Astrocyte of the cerebellum (primary cell): Measurements from ENCODE around the gene SPARCL1.
"Not testable (repeated sequence)": the region's sequence is repeated elsewhere in the genome, so short reads cannot be mapped to it uniquely, and the experiment has no call there.

ENCODE experiments used
- DNase-seq: peaks from one replicate; pipeline ENCODE4 v3.0.0-alpha.2; 2011; ENCODE audit warnings: low read depth
- H3K4me3 ChIP-seq: 2 replicates; pipeline ENCODE4 v1.5.1; 2011; ENCODE audit warnings: mild to moderate bottlenecking, low read depth, low read length, moderate library complexity
- CTCF ChIP-seq: IDR thresholded peaks from 2 replicates; pipeline ENCODE4 v1.5.1; 2012; ENCODE audit warnings: low read length, low read depth, moderate library complexity, mild to moderate bottlenecking; ENCODE audit errors: missing control alignments
- in situ Hi-C: cut with HindIII; loops from 2 replicates; pipeline ENCODE4 v1.10.0; 2017; ENCODE audit warnings: low sequenced_read_pairs

SPARCL1 gene

GRCh38 chr4:87529187-87529586 lies at the start of gene SPARCL1:
Gene SPARCL1, minus strand, starts transcription at chr4:87529376. Its CDS starts 29,802 bp downstream, at chr4:87499574.
- no peak for DNase-seq
- in situ Hi-C loops = loop anchor here (25.0 kb wide), 1 partner anchor 308 kb away; the partner anchor contains the start of gene MEPE
- no peak for TF ChIP-seq CTCF
- no peak within 1 kb of the TSS for H3K4me3 ChIP-seq

- no peak for DNase-seq
- H3K4me3 ChIP-seq = no peak overlapping the region
- in situ Hi-C loops = no loop called here
- no peak for TF ChIP-seq CTCF
Observed at GRCh38 chr4:87575983-87576382, 46.8 kb upstream of the SPARCL1 start.

- no peak overlapping the region for H3K4me3 ChIP-seq
- TF ChIP-seq CTCF = no peak
- no peak for DNase-seq
- in situ Hi-C loops = no loop called here
Observed at GRCh38 chr4:87575408-87575807, 46.2 kb upstream of the SPARCL1 start.

- in situ Hi-C loops = no loop called here
- TF ChIP-seq CTCF = no peak
- DNase-seq = no peak
- no peak overlapping the region for H3K4me3 ChIP-seq
Observed at GRCh38 chr4:87574996-87575395, 45.8 kb upstream of the SPARCL1 start.

- H3K4me3 ChIP-seq, in situ Hi-C loops: not testable (repeated sequence)
Observed at GRCh38 chr4:87574376-87574775, 45.2 kb upstream of the SPARCL1 start.

GRCh38 chr4:87570290-87570805 lies 41.2 kb upstream of the SPARCL1 start:
- in situ Hi-C loops = no loop called here
- no peak for TF ChIP-seq CTCF
- no peak for DNase-seq
- H3K4me3 ChIP-seq = no peak overlapping the region

More at GRCh38 chr4:87574376-87574775, 45.2 kb upstream of the SPARCL1 start:
- DNase-seq = not testable (repeated sequence)

GRCh38 chr4:87567191-87567590 lies 38.0 kb upstream of the SPARCL1 start:
- DNase-seq = no peak
- no peak overlapping the region for H3K4me3 ChIP-seq
- in situ Hi-C loops = no loop called here
- no peak for TF ChIP-seq CTCF
